HEK293 (cell line): ENCODE data around the gene CHRNE.
A peak's percentile ranks its signal among the peaks of the same experiment; 100 is the strongest.

ENCODE experiments used
- KLF10 ChIP-seq: fragments of 450-650 bp; IDR thresholded peaks from 2 replicates; pipeline ENCODE4 v1.5.1; 2018; ENCODE audit warnings: missing biosample characterization, mild to moderate bottlenecking, missing genetic modification characterization
- PBX3 ChIP-seq: sonication (generic); formaldehyde crosslinking; IDR thresholded peaks from 2 replicates; pipeline ENCODE4 v1.8.1; 2022; ENCODE audit warnings: mild to moderate bottlenecking, moderate library complexity, missing genetic modification reagents
- PRDM10 ChIP-seq: fragments of 450-650 bp; formaldehyde crosslinking; IDR thresholded peaks from 2 replicates; pipeline ENCODE4 v1.5.1; 2016; ENCODE audit warnings: missing biosample characterization, missing genetic modification characterization
- SCRT2 ChIP-seq: fragments of 450-650 bp; formaldehyde crosslinking; IDR thresholded peaks from 2 replicates; pipeline ENCODE4 v1.5.1; 2016; ENCODE audit warnings: missing biosample characterization, missing genetic modification characterization
- SP2 ChIP-seq: fragments of 450-650 bp; formaldehyde crosslinking; IDR thresholded peaks from 2 replicates; pipeline ENCODE4 v1.5.1; 2016; ENCODE audit warnings: missing biosample characterization, missing genetic modification characterization
- WT1 ChIP-seq: fragments of 450-650 bp; formaldehyde crosslinking; IDR thresholded peaks from 2 replicates; pipeline ENCODE4 v1.5.1; 2016; ENCODE audit warnings: missing biosample characterization, missing genetic modification characterization
- ZBTB17 ChIP-seq: fragments of 450-650 bp; formaldehyde crosslinking; IDR thresholded peaks from 2 replicates; pipeline ENCODE4 v1.5.1; 2016; ENCODE audit warnings: missing biosample characterization, missing genetic modification characterization
- ZBTB21 ChIP-seq: fragments of 450-650 bp; formaldehyde crosslinking; IDR thresholded peaks from 2 replicates; pipeline ENCODE4 v1.5.1; 2017; ENCODE audit warnings: missing biosample characterization, missing genetic modification characterization
- ZBTB26 ChIP-seq: fragments of 450-650 bp; formaldehyde crosslinking; optimal IDR thresholded peaks from 2 replicates; pipeline ENCODE3; 2016; ENCODE audit warnings: missing biosample characterization, mild to moderate bottlenecking, missing genetic modification characterization
- ZBTB48 ChIP-seq: fragments of 450-650 bp; formaldehyde crosslinking; IDR thresholded peaks from 2 replicates; pipeline ENCODE4 v1.5.1; 2016; ENCODE audit warnings: missing biosample characterization, missing genetic modification characterization
- ZBTB7A ChIP-seq: fragments of 450-650 bp; formaldehyde crosslinking; IDR thresholded peaks from 2 replicates; pipeline ENCODE4 v1.5.1; 2016; ENCODE audit warnings: low read depth, missing biosample characterization, missing genetic modification characterization
- ZEB2 ChIP-seq: fragments of 450-650 bp; formaldehyde crosslinking; IDR thresholded peaks from 2 replicates; pipeline ENCODE4 v1.5.1; 2016; ENCODE audit warnings: missing biosample characterization, missing genetic modification characterization
- ZNF10 ChIP-seq: fragments of 450-650 bp; formaldehyde crosslinking; IDR thresholded peaks from 2 replicates; pipeline ENCODE4 v1.5.1; 2017; ENCODE audit warnings: missing biosample characterization, missing genetic modification characterization
- ZNF112 ChIP-seq: fragments of 450-650 bp; formaldehyde crosslinking; IDR thresholded peaks from 2 replicates; pipeline ENCODE4 v1.5.0; 2017; ENCODE audit warnings: missing biosample characterization, missing genetic modification characterization
- ZNF202 ChIP-seq: fragments of 450-650 bp; formaldehyde crosslinking; IDR thresholded peaks from 2 replicates; pipeline ENCODE4 v1.5.1; 2016; ENCODE audit warnings: missing biosample characterization, missing genetic modification characterization, borderline replicate concordance
- ZNF214 ChIP-seq: fragments of 450-650 bp; formaldehyde crosslinking; IDR thresholded peaks from 2 replicates; pipeline ENCODE4 v1.5.1; 2017; ENCODE audit warnings: missing biosample characterization, mild to moderate bottlenecking, missing genetic modification characterization, borderline replicate concordance
- ZNF335 ChIP-seq: fragments of 450-650 bp; formaldehyde crosslinking; conservative IDR thresholded peaks from 2 replicates; pipeline ENCODE4 v1.5.1; 2016; ENCODE audit warnings: missing biosample characterization, missing genetic modification characterization
- ZNF366 ChIP-seq: fragments of 450-650 bp; formaldehyde crosslinking; conservative IDR thresholded peaks from 2 replicates; pipeline ENCODE4 v1.5.1; 2016; ENCODE audit warnings: missing biosample characterization, missing genetic modification characterization
- ZNF394 ChIP-seq: fragments of 450-650 bp; formaldehyde crosslinking; IDR thresholded peaks from 2 replicates; pipeline ENCODE4 v1.5.1; 2016; ENCODE audit warnings: missing biosample characterization, missing genetic modification characterization, mild to moderate bottlenecking, moderate library complexity, borderline replicate concordance
- ZNF518A ChIP-seq: fragments of 450-650 bp; formaldehyde crosslinking; conservative IDR thresholded peaks from 2 replicates; pipeline ENCODE4 v1.5.1; 2016; ENCODE audit warnings: low read depth, missing biosample characterization, missing genetic modification characterization
- ZNF548 ChIP-seq: fragments of 450-650 bp; formaldehyde crosslinking; IDR thresholded peaks from 2 replicates; pipeline ENCODE4 v1.5.1; 2016; ENCODE audit warnings: missing biosample characterization, missing genetic modification characterization
- ZNF558 ChIP-seq: fragments of 450-650 bp; formaldehyde crosslinking; IDR thresholded peaks from 2 replicates; pipeline ENCODE4 v1.5.1; 2016; ENCODE audit warnings: missing biosample characterization, missing genetic modification characterization
- ZNF580 ChIP-seq: fragments of 450-650 bp; formaldehyde crosslinking; IDR thresholded peaks from 2 replicates; pipeline ENCODE4 v1.5.1; 2016; ENCODE audit warnings: missing biosample characterization, missing genetic modification characterization
- ZNF629 ChIP-seq: fragments of 450-650 bp; formaldehyde crosslinking; IDR thresholded peaks from 2 replicates; pipeline ENCODE4 v1.5.1; 2017; ENCODE audit warnings: missing biosample characterization, missing genetic modification characterization
- ZNF660 ChIP-seq: fragments of 450-650 bp; IDR thresholded peaks from 2 replicates; pipeline ENCODE4 v1.5.1; 2018; ENCODE audit warnings: missing biosample characterization, mild to moderate bottlenecking, missing genetic modification characterization
- ZXDB ChIP-seq: fragments of 450-650 bp; formaldehyde crosslinking; IDR thresholded peaks from 2 replicates; pipeline ENCODE4 v1.5.1; 2016; ENCODE audit warnings: missing biosample characterization, missing genetic modification characterization

Gene CHRNE

GRCh38 chr17:4939796-4940554, 37.1 kb upstream of the CHRNE start, which contains the start of the genes RNF167 and SLC25A11 (continued):
- peak; percentile 76 for TF ChIP-seq ZBTB17 (tag by site-specific recombination)
- peak; percentile 76 for TF ChIP-seq PRDM10 (tag by site-specific recombination)
- peak; percentile 82 for TF ChIP-seq ZNF518A (tag by site-specific recombination)
- TF ChIP-seq ZNF394 (tag by site-specific recombination) = peak; percentile 34; the same call in 1 of the 2 replicates
- peak; percentile 82; the same call in 1 of the 2 replicates for TF ChIP-seq PBX3
- TF ChIP-seq KLF10 = peak; percentile 53
- peak; percentile 67 for TF ChIP-seq ZNF629 (tag by site-specific recombination)
- TF ChIP-seq ZEB2 (tag by site-specific recombination) = peak; percentile 76; the same call in 1 of the 2 replicates
- no peak for TF ChIP-seq ZNF202 (tag by site-specific recombination)
- TF ChIP-seq ZNF660 = peak; percentile 80
- TF ChIP-seq ZBTB21 (tag by site-specific recombination) = peak; percentile 26; the same call in 1 of the 2 replicates
- TF ChIP-seq SP2 (tag by site-specific recombination) = peak; percentile 93
- TF ChIP-seq ZNF548 (tag by site-specific recombination) = no peak
- peak; percentile 82 for TF ChIP-seq ZNF10 (tag by site-specific recombination)
- peak; percentile 84 for TF ChIP-seq ZXDB (tag by site-specific recombination)
- peak; percentile 98 for TF ChIP-seq ZNF580 (tag by site-specific recombination)
- peak; percentile 98 for TF ChIP-seq ZNF335 (tag by site-specific recombination)
- TF ChIP-seq ZNF112 (tag by site-specific recombination) = no peak
- TF ChIP-seq ZBTB48 = no peak
- TF ChIP-seq ZBTB7A (tag by site-specific recombination) = 0 out of 2 replicates have a peak, but pooled peaks have one; percentile 48
- TF ChIP-seq ZNF558 (tag by site-specific recombination) = 0 out of 2 replicates have a peak, but pooled peaks have one; percentile 14
- TF ChIP-seq ZBTB26 (tag by site-specific recombination) = peak; percentile 92
- peak; percentile 31; the same call in 1 of the 2 replicates for TF ChIP-seq SCRT2 (tag by site-specific recombination)
- no peak for TF ChIP-seq ZNF214 (tag by site-specific recombination)
- TF ChIP-seq WT1 (tag by site-specific recombination) = peak; percentile 38; the same call in 1 of the 2 replicates
- peak; percentile 66 for TF ChIP-seq ZNF366 (tag by site-specific recombination)
